H1 (cell line): ENCODE results near the gene NCAM1. TPM values are rescaled to one million over a fixed set of nuclear protein-coding genes. Genes with fewer than 3 reads are reported as not detected.

Experiments used
- CTCF ChIA-PET: fragments of 300-600 bp; sonication (Branson Sonifier 250); formaldehyde crosslinking; loops from one replicate; lab custom pipeline; 2021; ENCODE audit not compliant: partially characterized antibody; lab: Charles Lee
- POLR2A ChIA-PET: fragments of 300-600 bp; sonication (Branson Sonifier 250); formaldehyde crosslinking; loops from one replicate; lab custom pipeline; 2021; ENCODE audit warnings: inconsistent platforms; ENCODE audit not compliant: partially characterized antibody; lab: Charles Lee
- DNase-seq, 2 experiments: peaks; one replicate each; pipeline versions ENCODE4 v3.0.0 to v3.0.0-alpha.2; 2010 to 2022; ENCODE audit warnings: low spot score in 2 of 2, low read depth in 1 of 2, mixed read lengths in 1 of 2
- FAIRE-seq: peaks from 2 replicates; lab custom pipeline; 2011; peaks lifted over from hg19 to GRCh38; lab: Jason Lieb, UNC
- H2AFZ ChIP-seq: 2 replicates; pipeline ENCODE4 v1.8.1; 2012; ENCODE audit warnings: low read length, inconsistent platforms
- H2AK5ac ChIP-seq: 2 replicates; pipeline ENCODE4 v1.6.1; 2013; ENCODE audit warnings: low read depth, low read length
- H2BK120ac ChIP-seq: replicated peaks from 2 replicates; pipeline ENCODE3; 2013; ENCODE audit warnings: low read depth, low read length, inconsistent platforms
- H2BK12ac ChIP-seq: 2 replicates; pipeline ENCODE4 v1.6.1; 2013; ENCODE audit warnings: low read depth, low read length
- H2BK15ac ChIP-seq: 2 replicates; pipeline ENCODE4 v1.6.1; 2013; ENCODE audit warnings: low read length
- H2BK20ac ChIP-seq: 2 replicates; pipeline ENCODE4 v1.6.1; 2013; ENCODE audit warnings: low read length
- H2BK5ac ChIP-seq: 2 replicates; pipeline ENCODE4 v1.6.1; 2013; ENCODE audit warnings: low read depth, low read length
- H3K14ac ChIP-seq: 2 replicates; pipeline ENCODE4 v1.6.1; 2013; ENCODE audit warnings: inconsistent platforms; ENCODE audit not compliant: insufficient read length
- H3K18ac ChIP-seq: 2 replicates; pipeline ENCODE4 v1.6.1; 2013; ENCODE audit warnings: low read length; ENCODE audit errors: extremely low read depth
- H3K23ac ChIP-seq: 2 replicates; pipeline ENCODE4 v1.6.1; 2013; ENCODE audit warnings: inconsistent platforms; ENCODE audit not compliant: insufficient read length
- H3K23me2 ChIP-seq: 2 replicates; pipeline ENCODE4 v1.6.1; 2013; ENCODE audit warnings: low read depth, low read length
- H3K27ac ChIP-seq: 2 replicates; pipeline ENCODE4 v1.6.1; 2011; ENCODE audit warnings: low read depth, low read length, inconsistent platforms
- H3K27me3 ChIP-seq, 4 experiments: replicated peaks in 1 of 4; 1 replicate in 1 of 4; 2 replicates in 3 of 4; pipeline versions ENCODE4 v1.6.1 to v1.8.1; 2011 to 2013; ENCODE audit warnings: low read length in 3 of 4, mild to moderate bottlenecking in 3 of 4, inconsistent platforms in 2 of 4, mixed read lengths in 2 of 4, moderate library complexity in 1 of 4; ENCODE audit not compliant: control insufficient read depth in 3 of 4, insufficient read depth in 3 of 4; ENCODE audit errors: extremely low read depth in 1 of 4
- H3K36me3 ChIP-seq, 4 experiments: 2 replicates each; pipeline versions ENCODE4 v1.6.1 to v1.8.1; 2011 to 2013; ENCODE audit warnings: mild to moderate bottlenecking in 4 of 4, low read length in 3 of 4, moderate library complexity in 2 of 4, control low read depth in 1 of 4, inconsistent platforms in 1 of 4; ENCODE audit not compliant: insufficient read depth in 4 of 4, control insufficient read depth in 2 of 4
- H3K4ac ChIP-seq: replicated peaks from 2 replicates; pipeline ENCODE3; 2013; ENCODE audit warnings: low read length, low read depth, mixed read lengths, inconsistent platforms; ENCODE audit not compliant: insufficient read length
- H3K4me1 ChIP-seq, 4 experiments: replicated peaks in 1 of 4; 1 replicate in 1 of 4; 2 replicates in 3 of 4; pipeline versions ENCODE4 v1.6.1 to v1.8.1; 2011 to 2013; ENCODE audit warnings: low read length in 3 of 4, inconsistent platforms in 2 of 4, mixed read lengths in 1 of 4; ENCODE audit not compliant: insufficient read depth in 4 of 4, control insufficient read depth in 3 of 4
- H3K4me2 ChIP-seq, 2 experiments: 2 replicates each; pipeline versions ENCODE4 v1.6.1 to v1.8.1; 2011 to 2013; ENCODE audit warnings: low read depth in 2 of 2, low read length in 2 of 2, control low read depth in 1 of 2, inconsistent platforms in 1 of 2, mild to moderate bottlenecking in 1 of 2; ENCODE audit not compliant: insufficient read depth in 1 of 2
- H3K4me3 ChIP-seq, 4 experiments: fragments of 200-600, 300-600 bp in 1 of 4; sonication (generic), shearing (Covaris generic), sonication (Bioruptor Twin) in 1 of 4; 2 replicates each; pipeline versions ENCODE4 v1.5.1 to v1.8.1; 2011 to 2016; ENCODE audit warnings: low read length in 4 of 4, low read depth in 3 of 4, control low read depth in 2 of 4, inconsistent platforms in 2 of 4, mild to moderate bottlenecking in 2 of 4, mixed read lengths in 1 of 4, moderate library complexity in 1 of 4; ENCODE audit not compliant: insufficient read depth in 2 of 4; ENCODE audit errors: extremely low read depth in 1 of 4
- H3K56ac ChIP-seq: replicated peaks from 2 replicates; pipeline ENCODE3; 2013; ENCODE audit warnings: low read depth, mild to moderate bottlenecking, mixed read lengths, low read length, inconsistent platforms; ENCODE audit not compliant: insufficient read length
- H3K79me1 ChIP-seq: 2 replicates; pipeline ENCODE4 v1.6.1; 2013; ENCODE audit warnings: low read depth, low read length, control low read depth
- H3K79me2 ChIP-seq, 2 experiments: 2 replicates each; pipeline versions ENCODE4 v1.6.1 to v1.8.1; 2012 to 2013; ENCODE audit warnings: low read length in 2 of 2, mild to moderate bottlenecking in 2 of 2, inconsistent platforms in 1 of 2; ENCODE audit not compliant: insufficient read depth in 2 of 2, control insufficient read depth in 1 of 2
- H3K9ac ChIP-seq, 4 experiments: replicated peaks in 1 of 4; 1 replicate in 1 of 4; 2 replicates in 3 of 4; pipeline versions ENCODE4 v1.6.1 to v1.8.1; 2011 to 2013; ENCODE audit warnings: low read depth in 3 of 4, low read length in 3 of 4, control low read depth in 2 of 4, mild to moderate bottlenecking in 2 of 4, moderate library complexity in 2 of 4, inconsistent platforms in 1 of 4; ENCODE audit errors: extremely low read depth in 1 of 4
- H3K9me3 ChIP-seq, 2 experiments: 2 replicates each; pipeline versions ENCODE4 v1.6.1 to v1.8.1; 2012 to 2013; ENCODE audit warnings: mild to moderate bottlenecking in 2 of 2, moderate library complexity in 2 of 2, control low read depth in 1 of 2, inconsistent platforms in 1 of 2, low read depth in 1 of 2, low read length in 1 of 2, mixed read lengths in 1 of 2; ENCODE audit not compliant: insufficient read depth in 2 of 2
- H4K20me1 ChIP-seq, 2 experiments: replicated peaks in 1 of 2; 2 replicates each; pipeline versions ENCODE3 to v1.8.1; 2011 to 2013; ENCODE audit warnings: inconsistent platforms in 2 of 2, low read length in 2 of 2, mild to moderate bottlenecking in 1 of 2; ENCODE audit not compliant: insufficient read depth in 2 of 2, control insufficient read depth in 1 of 2
- H4K5ac ChIP-seq: 2 replicates; pipeline ENCODE4 v1.6.1; 2013; ENCODE audit warnings: low read length, low read depth, mixed read lengths, inconsistent platforms; ENCODE audit not compliant: insufficient read length
- H4K8ac ChIP-seq: 2 replicates; pipeline ENCODE4 v1.8.0; 2013; ENCODE audit warnings: mild to moderate bottlenecking, moderate library complexity, low read length, inconsistent platforms; ENCODE audit not compliant: insufficient read depth; ENCODE audit errors: extremely low read depth
- H4K91ac ChIP-seq: replicated peaks from 2 replicates; pipeline ENCODE3; 2013; ENCODE audit warnings: low read length, mixed read lengths, inconsistent platforms; ENCODE audit not compliant: insufficient read length
- BACH1 ChIP-seq: IDR thresholded peaks from 2 replicates; pipeline ENCODE4 v1.6.1; 2012; ENCODE audit warnings: low read length, improper control_type of control experiment
- CBX5 ChIP-seq: fragments of 300-800, 300-1000 bp; sonication (generic); IDR thresholded peaks from 2 replicates; pipeline ENCODE4 v1.7.1; 2016; ENCODE audit warnings: antibody characterized with exemption, low read length, low read depth
- EGR1 ChIP-seq: IDR thresholded peaks from 2 replicates; pipeline ENCODE4 v1.6.1; 2011; ENCODE audit warnings: low read depth, low read length, borderline replicate concordance
- NANOG ChIP-seq: IDR thresholded peaks from 2 replicates; pipeline ENCODE4 v1.6.1; 2011; ENCODE audit warnings: low read length, low read depth, mild to moderate bottlenecking, inconsistent platforms; ENCODE audit not compliant: insufficient read depth, poor library complexity, severe bottlenecking
- NRF1 ChIP-seq: IDR thresholded peaks from 2 replicates; pipeline ENCODE4 v1.6.1; 2011; ENCODE audit warnings: mild to moderate bottlenecking, low read depth, low read length, improper control_type of control experiment
- SAP30 ChIP-seq: fragments of 300-600 bp; sonication (generic); IDR thresholded peaks from 2 replicates; pipeline ENCODE4 v1.7.1; 2012; ENCODE audit warnings: low read length, moderate library complexity, mild to moderate bottlenecking, inconsistent platforms; ENCODE audit not compliant: insufficient read depth, insufficient replicate concordance
- SP1 ChIP-seq: IDR thresholded peaks from 2 replicates; pipeline ENCODE4 v1.6.1; 2011; ENCODE audit warnings: low read depth, low read length
- SP2 ChIP-seq: IDR thresholded peaks from 2 replicates; pipeline ENCODE4 v1.6.1; 2012; ENCODE audit warnings: mild to moderate bottlenecking, low read length, inconsistent platforms
- TBP ChIP-seq: IDR thresholded peaks from 2 replicates; pipeline ENCODE4 v1.6.1; 2011; ENCODE audit warnings: low read depth, low read length, improper control_type of control experiment
- whole genome bisulfite sequencing, 2 experiments: shearing (Covaris generic) in 1 of 2; methylation state at CpG; one replicate each; pipeline versions ENCODE4 v1.1.6 to v1.1.7; 2013 to 2015; ENCODE audit warnings: low lambda C conversion rate in 2 of 2, mixed read lengths in 2 of 2, inconsistent platforms in 1 of 2, low coverage in 1 of 2, missing lambda C conversion rate in 1 of 2; ENCODE audit not compliant: insufficient replicate concordance in 2 of 2, insufficient coverage in 1 of 2, insufficient read length in 1 of 2; ENCODE audit errors: extremely low coverage in 1 of 2, missing lambda C conversion rate in 1 of 2; 5-methylcytosine and 5-hydroxymethylcytosine counted together
- polyA plus RNA-seq, 7 experiments: library from polyadenylated mRNA; depleted of rRNA in 3 of 7; stranded (reverse) in 5 of 7; unstranded in 2 of 7; fragments of >200 nt in 5 of 7; fragments of 200-250 nt in 2 of 7; gene quantifications; 1 replicate in 5 of 7; 2 replicates in 1 of 7; 4 replicates in 1 of 7; pipeline versions ENCODE4 v1.2.1 to v1.2.3, GENCODE V29; 2011 to 2013; ENCODE audit warnings: missing spikeins in 2 of 7, mixed read lengths in 2 of 7
- total RNA-seq: library from RNA; stranded (reverse); fragmentation: NEBNext Ultra II Directional; extraction: Animal tissue kit (Norgen Biotek cat#: 25700); gene quantifications from 2 replicates; pipeline ENCODE4 v1.2.1, GENCODE V29; 2021
- TF ChIP-seq, protein P1 (sequence below): IDR thresholded peaks from 2 replicates; pipeline ENCODE4 v1.6.1; 2012; ENCODE audit warnings: inconsistent platforms
- TF ChIP-seq, protein P2 (sequence below), 3 experiments: IDR thresholded peaks; 1 replicate in 2 of 3; 2 replicates in 1 of 3; pipeline versions ENCODE4 v1.5.1 to v1.6.1; 2011; ENCODE audit warnings: low read length in 3 of 3, mild to moderate bottlenecking in 3 of 3, inconsistent platforms in 2 of 3, low read depth in 1 of 3, moderate library complexity in 1 of 3; ENCODE audit not compliant: insufficient read depth in 1 of 3; ENCODE audit errors: control extremely low read depth in 1 of 3

NCAM1 gene
- total and polyA plus RNA-seq, 2 of the 8 experiments (the other 6 are each of a cell fraction or from before 2014, with no cell fraction given): 3.1 to 4.3 TPM

DNA sequence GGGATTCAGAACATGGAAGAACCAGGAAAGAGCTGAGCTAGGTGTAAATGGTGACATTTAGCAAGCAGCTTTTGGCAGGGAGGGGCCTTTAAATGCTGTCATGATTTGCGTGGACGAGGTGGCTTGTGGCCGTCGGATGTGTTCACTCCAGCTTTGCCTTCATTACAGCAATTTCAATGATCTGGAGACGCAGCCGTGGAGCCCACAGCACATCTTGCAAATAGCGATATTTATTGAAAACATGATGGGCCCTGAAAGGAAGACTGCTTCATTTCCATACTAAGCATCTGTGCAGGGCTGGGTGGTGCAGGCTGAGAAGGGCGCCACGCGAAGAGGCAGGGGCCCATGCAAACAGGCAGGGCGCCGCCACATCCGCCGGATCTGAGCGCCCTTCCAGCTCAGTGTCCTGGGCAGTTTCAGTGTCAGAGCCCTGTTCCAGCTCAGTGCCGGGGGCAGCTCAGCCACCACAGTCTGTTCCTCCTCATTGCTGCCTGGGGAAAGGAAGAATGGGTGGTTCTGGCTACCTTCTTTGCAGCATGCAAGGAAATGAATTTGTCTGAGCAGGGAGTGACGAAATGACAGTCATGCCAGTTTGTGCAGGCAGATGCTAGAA is 242.0 kb downstream of the NCAM1 start:
- Histone ChIP-seq H2BK20ac (no peak overlapping the region), H3K23me2 (no peaks in the 10 kb centered on the region), H4K20me1 (no peaks in the 10 kb centered on the region), H2BK12ac (no peak overlapping the region), H3K9me3 (no peaks in the 10 kb centered on the region), H3K27me3 (no peaks in the 10 kb centered on the region), H3K23ac (no peak overlapping the region), H3K4me3 (no peak overlapping the region), H4K8ac (no peak overlapping the region), H4K5ac (no peak overlapping the region), H3K4me1 (no peaks in the 10 kb centered on the region), H2BK15ac (no peak overlapping the region), H3K27ac (no peak overlapping the region), H3K4ac (no peak overlapping the region), H4K91ac (no peak overlapping the region), H2AFZ (no peak overlapping the region), H2AK5ac (no peak overlapping the region), H2BK120ac (no peak overlapping the region), H2BK5ac (no peak overlapping the region), H3K14ac (no peak overlapping the region), H3K56ac (no peak overlapping the region), H3K4me2 (no peak overlapping the region), H3K79me2 (no peaks in the 10 kb centered on the region), H3K18ac (no peak overlapping the region), H3K36me3 (no peaks in the 10 kb centered on the region), H3K9ac (no peak overlapping the region), H3K79me1 (no peaks in the 10 kb centered on the region)
- ChIA-PET POLR2A (no interaction called here), CTCF (interaction anchor here (0.6 to 1.9 kb wide), 4 partner anchors 9 to 103 kb away, joined by 3 to 5 read pairs (median 4); no protein-coding TSS in a partner anchor)
- DNase-seq (no peak), FAIRE-seq (no peak)
- WGBS, 2 experiments: 93% methylated on average over 17 of the region's 17 CpGs; no CpG with 5 or more reads in 1 of the 2 experiments
- TF ChIP-seq SP1: no peak
- TF ChIP-seq SP2: no peak
- TF ChIP-seq NRF1: no peak
- TF ChIP-seq, protein P1, sequence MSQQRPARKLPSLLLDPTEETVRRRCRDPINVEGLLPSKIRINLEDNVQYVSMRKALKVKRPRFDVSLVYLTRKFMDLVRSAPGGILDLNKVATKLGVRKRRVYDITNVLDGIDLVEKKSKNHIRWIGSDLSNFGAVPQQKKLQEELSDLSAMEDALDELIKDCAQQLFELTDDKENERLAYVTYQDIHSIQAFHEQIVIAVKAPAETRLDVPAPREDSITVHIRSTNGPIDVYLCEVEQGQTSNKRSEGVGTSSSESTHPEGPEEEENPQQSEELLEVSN: no peak
- TF ChIP-seq CBX5: no peak
- TF ChIP-seq EGR1: no peak
- TF ChIP-seq, protein P2, sequence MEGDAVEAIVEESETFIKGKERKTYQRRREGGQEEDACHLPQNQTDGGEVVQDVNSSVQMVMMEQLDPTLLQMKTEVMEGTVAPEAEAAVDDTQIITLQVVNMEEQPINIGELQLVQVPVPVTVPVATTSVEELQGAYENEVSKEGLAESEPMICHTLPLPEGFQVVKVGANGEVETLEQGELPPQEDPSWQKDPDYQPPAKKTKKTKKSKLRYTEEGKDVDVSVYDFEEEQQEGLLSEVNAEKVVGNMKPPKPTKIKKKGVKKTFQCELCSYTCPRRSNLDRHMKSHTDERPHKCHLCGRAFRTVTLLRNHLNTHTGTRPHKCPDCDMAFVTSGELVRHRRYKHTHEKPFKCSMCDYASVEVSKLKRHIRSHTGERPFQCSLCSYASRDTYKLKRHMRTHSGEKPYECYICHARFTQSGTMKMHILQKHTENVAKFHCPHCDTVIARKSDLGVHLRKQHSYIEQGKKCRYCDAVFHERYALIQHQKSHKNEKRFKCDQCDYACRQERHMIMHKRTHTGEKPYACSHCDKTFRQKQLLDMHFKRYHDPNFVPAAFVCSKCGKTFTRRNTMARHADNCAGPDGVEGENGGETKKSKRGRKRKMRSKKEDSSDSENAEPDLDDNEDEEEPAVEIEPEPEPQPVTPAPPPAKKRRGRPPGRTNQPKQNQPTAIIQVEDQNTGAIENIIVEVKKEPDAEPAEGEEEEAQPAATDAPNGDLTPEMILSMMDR (IDR thresholded peaks at IDR 0.05; ENCODE audit: control extremely low read depth in 1 of 3, insufficient read depth in 1 of 3, low read depth in 1 of 3, low read length in 3 of 3): no peak
- TF ChIP-seq BACH1: no peak
- TF ChIP-seq NANOG: no peak
- TF ChIP-seq TBP: no peak
- no peak for TF ChIP-seq SAP30
